AG09319 (cell line): ENCODE data around the gene CERKL.

Experiments used
- DNase-seq: peaks from one replicate; pipeline ENCODE4 v3.0.0-alpha.2; 2010; ENCODE audit warnings: low read depth; ENCODE audit errors: extremely low read depth
- TF ChIP-seq, protein P1 (sequence below): IDR thresholded peaks from 2 replicates; pipeline ENCODE4 v1.5.1; 2011; ENCODE audit warnings: low read depth, mild to moderate bottlenecking, inconsistent platforms, low read length, moderate library complexity

CERKL gene

DNA sequence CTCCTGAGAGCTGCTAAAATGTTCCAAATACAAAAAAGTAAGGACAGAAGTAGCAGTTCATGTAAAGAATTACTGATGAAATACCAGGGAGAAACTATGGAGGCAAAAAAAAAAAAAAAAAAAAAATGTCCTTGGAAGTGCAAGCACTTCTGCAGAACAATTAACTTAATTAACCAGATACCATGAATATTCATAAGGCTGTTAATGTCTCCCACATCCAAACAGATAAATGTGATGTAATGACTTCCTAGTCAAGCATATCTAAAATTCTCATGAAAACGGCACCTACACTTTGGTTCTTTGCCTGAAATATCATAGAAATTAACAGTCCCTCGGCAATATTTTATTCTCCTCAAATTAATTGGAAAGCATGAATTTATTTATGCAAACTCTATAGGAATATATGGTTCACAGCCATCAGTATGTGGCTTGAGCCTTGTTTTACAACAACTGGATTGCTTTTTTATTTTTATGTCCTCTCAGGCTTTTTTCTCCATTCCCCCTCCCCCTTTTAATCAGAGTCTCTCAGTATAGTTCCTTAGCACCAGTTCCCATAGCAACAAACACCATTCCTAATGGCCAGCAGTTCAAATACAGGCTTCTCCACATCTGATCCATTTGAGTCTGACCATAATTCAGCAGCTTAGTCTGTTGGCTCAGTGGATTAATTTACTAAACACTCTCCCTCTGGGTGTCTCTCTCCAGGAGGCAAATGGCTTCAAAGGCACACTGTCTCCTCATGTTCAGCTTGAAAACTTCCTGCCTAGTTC lies 102.7 kb downstream of the CERKL start:
- TF ChIP-seq, protein P1, sequence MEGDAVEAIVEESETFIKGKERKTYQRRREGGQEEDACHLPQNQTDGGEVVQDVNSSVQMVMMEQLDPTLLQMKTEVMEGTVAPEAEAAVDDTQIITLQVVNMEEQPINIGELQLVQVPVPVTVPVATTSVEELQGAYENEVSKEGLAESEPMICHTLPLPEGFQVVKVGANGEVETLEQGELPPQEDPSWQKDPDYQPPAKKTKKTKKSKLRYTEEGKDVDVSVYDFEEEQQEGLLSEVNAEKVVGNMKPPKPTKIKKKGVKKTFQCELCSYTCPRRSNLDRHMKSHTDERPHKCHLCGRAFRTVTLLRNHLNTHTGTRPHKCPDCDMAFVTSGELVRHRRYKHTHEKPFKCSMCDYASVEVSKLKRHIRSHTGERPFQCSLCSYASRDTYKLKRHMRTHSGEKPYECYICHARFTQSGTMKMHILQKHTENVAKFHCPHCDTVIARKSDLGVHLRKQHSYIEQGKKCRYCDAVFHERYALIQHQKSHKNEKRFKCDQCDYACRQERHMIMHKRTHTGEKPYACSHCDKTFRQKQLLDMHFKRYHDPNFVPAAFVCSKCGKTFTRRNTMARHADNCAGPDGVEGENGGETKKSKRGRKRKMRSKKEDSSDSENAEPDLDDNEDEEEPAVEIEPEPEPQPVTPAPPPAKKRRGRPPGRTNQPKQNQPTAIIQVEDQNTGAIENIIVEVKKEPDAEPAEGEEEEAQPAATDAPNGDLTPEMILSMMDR: no peak
- no peak for DNase-seq

DNA sequence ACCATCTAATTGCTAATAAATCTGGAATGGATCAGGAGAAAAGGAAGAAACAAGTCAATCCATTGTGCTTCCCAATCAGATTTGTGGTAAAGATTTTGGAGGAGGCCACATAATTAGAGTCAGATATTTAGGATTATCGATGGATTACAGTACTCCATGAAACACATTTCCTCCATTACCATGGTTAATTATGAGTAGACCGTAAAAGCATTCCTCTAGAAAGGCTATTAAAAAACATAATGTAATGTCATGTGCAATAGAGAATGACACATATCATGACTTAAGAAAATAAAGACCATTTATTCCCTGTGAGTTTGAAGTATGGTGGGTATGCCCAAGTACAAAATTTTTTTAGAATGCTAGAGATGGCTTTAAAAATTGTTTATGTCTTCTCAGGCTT lies 103.7 kb downstream of the CERKL start:
- DNase-seq: no peak
- TF ChIP-seq, protein P1: no peak

DNA sequence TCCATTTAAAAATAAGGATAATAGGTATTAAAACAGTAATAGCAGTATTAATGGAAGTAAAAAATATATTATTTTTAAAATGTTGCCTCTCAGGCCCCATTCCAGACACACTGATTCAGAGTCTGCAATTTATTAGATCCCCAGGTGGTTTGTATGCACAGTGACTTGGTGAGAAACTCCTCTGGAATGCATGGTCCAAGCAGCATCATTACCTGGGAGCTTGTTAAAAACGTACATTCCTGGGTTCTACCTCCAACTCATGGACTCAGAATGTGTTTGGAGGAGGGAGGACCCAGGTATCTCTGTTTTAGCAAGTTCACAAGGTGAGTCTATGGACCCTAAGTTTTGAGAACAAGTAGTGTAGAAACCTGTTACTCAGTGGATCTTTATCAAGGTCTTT lies 104.1 kb downstream of the CERKL start:
- no peak for DNase-seq
- TF ChIP-seq, protein P1: no peak

DNA sequence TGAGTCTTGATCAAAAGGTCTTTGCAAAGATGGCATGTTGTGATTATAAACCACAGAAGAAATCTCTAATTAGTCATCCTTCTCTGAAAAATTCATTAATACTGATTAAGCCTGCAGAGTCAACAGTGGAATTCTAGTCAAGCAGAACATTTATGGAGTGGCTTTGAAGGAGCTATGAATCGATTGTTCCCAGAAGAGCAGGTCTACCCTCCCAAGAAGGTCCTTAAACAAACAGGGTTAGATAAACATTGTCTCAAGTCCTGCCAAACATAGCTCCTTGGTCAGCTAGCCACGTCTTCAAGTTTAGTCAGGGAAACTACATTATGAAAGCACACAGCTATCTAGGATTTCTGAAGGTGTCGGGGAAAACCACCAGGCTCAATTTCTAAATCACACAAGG lies 110.8 kb downstream of the CERKL start:
- no peak for DNase-seq
- TF ChIP-seq, protein P1: no peak

DNA sequence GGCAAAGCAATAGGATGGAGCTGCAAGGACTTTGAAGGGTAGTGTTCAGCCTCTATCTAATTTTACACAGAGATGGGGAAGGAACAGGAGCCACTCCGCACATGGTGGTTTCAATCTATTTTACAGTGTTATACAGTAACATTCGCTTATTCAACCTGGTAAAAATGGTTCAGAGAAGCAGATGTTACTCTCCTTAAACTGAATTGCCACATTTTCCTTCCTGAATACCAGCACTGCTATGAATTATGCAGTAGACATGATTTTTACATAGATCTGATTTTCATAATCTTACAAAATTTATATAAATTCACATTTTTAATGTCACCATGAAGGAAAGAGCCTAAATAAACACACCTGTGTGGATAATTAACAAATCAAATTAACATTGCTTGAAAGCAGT lies 114.7 kb downstream of the CERKL start:
- TF ChIP-seq, protein P1: no peak
- DNase-seq: no peak

DNA sequence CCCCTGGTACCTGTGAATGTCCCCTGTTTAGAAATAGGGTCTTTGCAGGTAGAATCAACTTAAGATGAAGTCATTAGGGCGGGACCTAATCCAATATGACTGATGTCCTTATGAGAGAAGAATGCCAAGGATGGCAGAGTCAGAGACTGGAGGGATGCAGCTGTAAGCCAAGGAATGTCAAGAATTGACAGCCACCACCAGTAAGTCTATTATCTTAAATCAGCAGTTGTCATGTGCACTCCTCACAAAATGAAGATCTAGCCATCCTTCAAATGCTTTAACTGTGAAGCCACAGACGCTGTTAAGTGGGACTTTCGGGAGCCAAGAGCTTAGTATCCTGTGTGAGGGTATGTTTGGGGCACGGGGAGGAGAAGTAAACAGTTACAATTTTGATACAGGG lies 116.5 kb downstream of the CERKL start:
- TF ChIP-seq, protein P1: no peak
- no peak for DNase-seq

DNA sequence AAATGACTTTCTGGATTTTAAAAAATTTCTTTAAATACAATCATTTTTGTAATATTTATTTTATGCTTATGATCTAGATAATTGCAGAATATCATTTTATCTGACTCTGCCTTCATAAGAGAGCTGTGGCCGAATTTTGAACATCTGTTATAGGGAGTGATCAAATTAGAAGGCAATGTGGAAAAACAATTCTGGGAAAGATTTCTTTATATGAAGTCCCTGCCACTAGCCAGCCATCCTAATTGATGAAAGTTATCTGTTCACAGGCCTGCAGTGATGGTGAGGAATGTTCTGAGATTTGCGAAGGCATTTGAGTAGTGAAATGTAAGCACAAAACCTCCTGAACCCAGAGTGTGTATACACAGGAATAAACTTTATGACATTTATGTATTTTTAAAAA lies 120.2 kb downstream of the CERKL start:
- no peak for DNase-seq
- TF ChIP-seq, protein P1: no peak
